Neural cell (in vitro differentiated cells): Measurements from ENCODE around the gene MADCAM1. TPM values are rescaled to one million over a fixed set of nuclear protein-coding genes. Genes with fewer than 3 reads are reported as not detected.

ENCODE experiments used
- H2AFZ ChIP-seq: fragments of 200-600, 300-800 bp; sonication (generic), shearing (Covaris generic); 2 replicates; pipeline ENCODE4 v1.6.0; 2014; ENCODE audit warnings: low read depth, mild to moderate bottlenecking, antibody characterized with exemption, low read length, moderate library complexity
- H3F3A ChIP-seq: fragments of 200-600 bp; shearing (Covaris generic); 2 replicates; pipeline ENCODE4 v1.6.1; 2016; ENCODE audit warnings: mild to moderate bottlenecking, moderate library complexity, mixed read lengths, antibody characterized with exemption, low read length; ENCODE audit not compliant: insufficient read depth, poor library complexity, severe bottlenecking
- H3K27ac ChIP-seq: fragments of 200-600, 300-800 bp; sonication (generic), shearing (Covaris generic); 2 replicates; pipeline ENCODE4 v1.5.1; 2014; ENCODE audit warnings: mild to moderate bottlenecking, low read length, moderate library complexity
- H3K27me3 ChIP-seq: fragments of 300-800, 200-600 bp; sonication (generic), shearing (Covaris generic); 2 replicates; pipeline ENCODE4 v1.6.0; 2014; ENCODE audit warnings: mild to moderate bottlenecking, low read depth, low read length, moderate library complexity; ENCODE audit not compliant: insufficient read depth
- H3K36me3 ChIP-seq: fragments of 300-800, 200-600 bp; sonication (generic), shearing (Covaris generic); 2 replicates; pipeline ENCODE4 v1.5.1; 2014; ENCODE audit warnings: mild to moderate bottlenecking, antibody characterized with exemption, low read length, moderate library complexity; ENCODE audit not compliant: insufficient read depth
- H3K4me2 ChIP-seq: fragments of 300-800, 200-600 bp; sonication (generic), shearing (Covaris generic); 2 replicates; pipeline ENCODE4 v1.6.0; 2014; ENCODE audit warnings: mild to moderate bottlenecking, low read length
- H3K4me3 ChIP-seq: fragments of 300-800, 200-600 bp; sonication (generic), shearing (Covaris generic); 2 replicates; pipeline ENCODE4 v1.5.1; 2014; ENCODE audit warnings: mild to moderate bottlenecking, low read length, moderate library complexity
- H3K79me2 ChIP-seq: fragments of 200-600 bp; shearing (Covaris generic); replicated peaks from 2 replicates; pipeline ENCODE4 v1.6.0; 2014; ENCODE audit warnings: mild to moderate bottlenecking, low read length, moderate library complexity; ENCODE audit not compliant: insufficient read depth
- H3K9ac ChIP-seq: fragments of 300-800, 200-600 bp; sonication (generic), shearing (Covaris generic); 2 replicates; pipeline ENCODE4 v1.6.1; 2016; ENCODE audit warnings: mild to moderate bottlenecking, low read length, mixed read lengths
- H3K9me2 ChIP-seq: fragments of 200-600 bp; shearing (Covaris generic); 2 replicates; pipeline ENCODE4 v1.6.1; 2016; ENCODE audit warnings: mild to moderate bottlenecking, low read length, mixed read lengths; ENCODE audit not compliant: insufficient read depth
- H3K9me3 ChIP-seq: fragments of 200-600, 300-800 bp; sonication (generic), shearing (Covaris generic); 2 replicates; pipeline ENCODE4 v1.6.1; 2016; ENCODE audit warnings: mild to moderate bottlenecking, mixed run types, low read length, moderate library complexity, mixed read lengths
- H4K20me1 ChIP-seq: fragments of 200-600 bp; shearing (Covaris generic); 2 replicates; pipeline ENCODE4 v1.6.1; 2016; ENCODE audit warnings: mild to moderate bottlenecking, mixed run types; ENCODE audit not compliant: insufficient read depth
- EP300 ChIP-seq: fragments of 450-650 bp; conservative IDR thresholded peaks from 2 replicates; pipeline ENCODE4 v1.6.1; 2014; ENCODE audit warnings: antibody characterized with exemption, mild to moderate bottlenecking, moderate library complexity; ENCODE audit not compliant: poor library complexity, severe bottlenecking
- EZH2 ChIP-seq: fragments of 200-600, 300-800 bp; shearing (Covaris generic), sonication (generic); IDR thresholded peaks from 2 replicates; pipeline ENCODE4 v1.6.1; 2014; ENCODE audit warnings: antibody characterized with exemption, low read length, borderline replicate concordance, mild to moderate bottlenecking; ENCODE audit not compliant: insufficient read depth, poor library complexity, severe bottlenecking
- MXI1 ChIP-seq: fragments of 450-650 bp; conservative IDR thresholded peaks from 2 replicates; pipeline ENCODE4 v1.6.1; 2014; ENCODE audit warnings: antibody characterized with exemption, mild to moderate bottlenecking; ENCODE audit not compliant: poor library complexity, severe bottlenecking
- POLR2AphosphoS5 ChIP-seq: IDR thresholded peaks from 2 replicates; pipeline ENCODE4 v1.6.1; 2012
- RAD21 ChIP-seq: fragments of 450-650 bp; conservative IDR thresholded peaks from 2 replicates; pipeline ENCODE4 v1.6.1; 2014; ENCODE audit warnings: antibody characterized with exemption, mild to moderate bottlenecking, moderate library complexity
- SMC3 ChIP-seq: fragments of 450-650 bp; conservative IDR thresholded peaks from 2 replicates; pipeline ENCODE4 v1.6.1; 2014; ENCODE audit warnings: antibody characterized with exemption, mild to moderate bottlenecking, moderate library complexity; ENCODE audit not compliant: poor library complexity
- TAF1 ChIP-seq: IDR thresholded peaks from 2 replicates; pipeline ENCODE4 v1.6.1; 2012; ENCODE audit warnings: low read depth
- polyA plus RNA-seq: library from polyadenylated mRNA; depleted of rRNA; stranded (reverse); fragments of >200 nt; gene quantifications from 2 replicates; pipeline ENCODE4 v1.2.3, GENCODE V29; 2014
- TF ChIP-seq, protein P1 (sequence below): fragments of 450-650 bp; IDR thresholded peaks from 2 replicates; pipeline ENCODE4 v1.5.1; 2014; ENCODE audit warnings: antibody characterized with exemption, mild to moderate bottlenecking, moderate library complexity; ENCODE audit not compliant: poor library complexity, severe bottlenecking
- TF ChIP-seq, protein P2 (sequence below): IDR thresholded peaks from 2 replicates; pipeline ENCODE4 v1.6.1; 2012; ENCODE audit warnings: borderline replicate concordance

Gene MADCAM1
- polyA plus RNA-seq, 1 donor from 2014 or later = 1.0 TPM

DNA sequence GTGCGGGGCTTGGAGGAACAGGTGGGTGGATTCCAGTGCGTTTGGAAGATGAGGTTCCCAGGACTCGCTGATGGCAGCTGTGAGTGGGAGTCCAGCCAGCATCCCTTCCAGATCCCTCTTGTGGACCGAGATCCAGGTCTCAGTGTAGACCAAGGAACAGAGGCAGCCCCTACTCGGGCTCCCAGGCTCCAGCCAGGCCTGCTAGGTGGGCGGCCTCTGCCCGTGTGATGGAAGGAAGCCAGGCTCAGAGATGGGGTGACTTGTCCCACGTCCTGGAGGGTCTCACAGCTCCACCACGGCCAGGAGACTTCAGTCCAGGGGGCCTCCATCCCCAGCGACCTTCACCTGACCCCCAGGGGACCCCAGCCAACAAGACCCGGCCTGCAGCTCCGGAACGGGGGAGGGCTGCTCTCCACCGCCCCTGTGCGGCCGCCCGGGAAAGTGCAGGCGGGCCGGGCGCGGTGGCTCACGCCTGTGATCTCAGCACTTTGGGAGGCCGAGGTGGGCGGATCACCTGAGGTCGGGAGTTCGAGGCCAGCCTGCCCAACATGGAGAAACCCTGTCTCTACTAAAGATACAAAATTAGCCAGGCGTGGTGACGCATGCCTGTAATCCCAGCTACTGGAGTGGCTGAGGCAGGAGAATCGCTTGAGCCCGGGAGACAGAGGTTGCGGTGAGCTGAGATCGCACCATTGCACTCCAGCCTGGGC, 729 bp upstream of the MADCAM1 start:
- Histone ChIP-seq H3K36me3 (no peaks in the 10 kb centered on the region), H3K9ac (no peak overlapping the region), H3K4me3 (no peak overlapping the region), H3K9me3 (no peaks in the 10 kb centered on the region), H2AFZ (no peak overlapping the region), H3K79me2 (no peaks in the 10 kb centered on the region), H3K9me2 (no peaks in the 10 kb centered on the region), H3K27ac (no peak overlapping the region), H3F3A (no peaks in the 10 kb centered on the region), H3K27me3 (peaks cover 39% of the 10 kb centered on the region), H4K20me1 (no peaks in the 10 kb centered on the region), H3K4me2 (no peak overlapping the region)
- TF ChIP-seq MXI1 (no peak), EZH2 (no peak), SMC3 (peak; percentile 49), EP300 (no peak)
- TF ChIP-seq, protein P1, sequence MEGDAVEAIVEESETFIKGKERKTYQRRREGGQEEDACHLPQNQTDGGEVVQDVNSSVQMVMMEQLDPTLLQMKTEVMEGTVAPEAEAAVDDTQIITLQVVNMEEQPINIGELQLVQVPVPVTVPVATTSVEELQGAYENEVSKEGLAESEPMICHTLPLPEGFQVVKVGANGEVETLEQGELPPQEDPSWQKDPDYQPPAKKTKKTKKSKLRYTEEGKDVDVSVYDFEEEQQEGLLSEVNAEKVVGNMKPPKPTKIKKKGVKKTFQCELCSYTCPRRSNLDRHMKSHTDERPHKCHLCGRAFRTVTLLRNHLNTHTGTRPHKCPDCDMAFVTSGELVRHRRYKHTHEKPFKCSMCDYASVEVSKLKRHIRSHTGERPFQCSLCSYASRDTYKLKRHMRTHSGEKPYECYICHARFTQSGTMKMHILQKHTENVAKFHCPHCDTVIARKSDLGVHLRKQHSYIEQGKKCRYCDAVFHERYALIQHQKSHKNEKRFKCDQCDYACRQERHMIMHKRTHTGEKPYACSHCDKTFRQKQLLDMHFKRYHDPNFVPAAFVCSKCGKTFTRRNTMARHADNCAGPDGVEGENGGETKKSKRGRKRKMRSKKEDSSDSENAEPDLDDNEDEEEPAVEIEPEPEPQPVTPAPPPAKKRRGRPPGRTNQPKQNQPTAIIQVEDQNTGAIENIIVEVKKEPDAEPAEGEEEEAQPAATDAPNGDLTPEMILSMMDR = peak; percentile 68

DNA sequence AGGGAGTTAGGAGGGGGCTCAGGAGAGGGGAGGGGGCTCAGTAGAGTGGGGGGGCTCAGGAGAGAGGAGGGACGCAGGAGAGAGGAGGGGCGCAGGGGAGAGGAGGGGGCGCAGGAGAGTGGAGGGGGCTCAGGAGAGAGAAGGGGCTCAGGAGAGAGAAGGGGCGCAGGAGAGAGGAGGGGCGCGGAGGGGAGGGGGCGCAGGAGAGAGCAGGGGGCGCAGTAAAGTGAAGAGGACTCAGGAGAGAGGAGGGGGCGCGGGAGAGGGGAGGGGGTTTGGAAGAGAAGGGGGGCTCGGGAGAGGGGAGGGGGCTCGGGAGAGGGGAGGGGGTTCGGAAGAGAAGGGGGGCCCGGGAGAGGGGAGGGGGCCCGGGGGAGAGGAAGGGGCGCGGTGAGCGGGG, 700 bp downstream of the MADCAM1 start:
- Histone ChIP-seq H3K4me2 (no peak overlapping the region), H4K20me1 (no peaks in the 10 kb centered on the region), H2AFZ (no peak overlapping the region), H3K9me2 (no peaks in the 10 kb centered on the region), H3K27ac (no peak overlapping the region), H3K9ac (no peak overlapping the region), H3K27me3 (peaks cover 39% of the 10 kb centered on the region), H3K4me3 (peak overlapping the region; percentile 47), H3F3A (no peaks in the 10 kb centered on the region), H3K9me3 (no peaks in the 10 kb centered on the region), H3K36me3 (no peaks in the 10 kb centered on the region), H3K79me2 (no peaks in the 10 kb centered on the region)
- TF ChIP-seq EP300 = no peak
- no peak for TF ChIP-seq RAD21
- TF ChIP-seq, protein P1 = no peak
- TF ChIP-seq EZH2 = no peak
- TF ChIP-seq, protein P2, sequence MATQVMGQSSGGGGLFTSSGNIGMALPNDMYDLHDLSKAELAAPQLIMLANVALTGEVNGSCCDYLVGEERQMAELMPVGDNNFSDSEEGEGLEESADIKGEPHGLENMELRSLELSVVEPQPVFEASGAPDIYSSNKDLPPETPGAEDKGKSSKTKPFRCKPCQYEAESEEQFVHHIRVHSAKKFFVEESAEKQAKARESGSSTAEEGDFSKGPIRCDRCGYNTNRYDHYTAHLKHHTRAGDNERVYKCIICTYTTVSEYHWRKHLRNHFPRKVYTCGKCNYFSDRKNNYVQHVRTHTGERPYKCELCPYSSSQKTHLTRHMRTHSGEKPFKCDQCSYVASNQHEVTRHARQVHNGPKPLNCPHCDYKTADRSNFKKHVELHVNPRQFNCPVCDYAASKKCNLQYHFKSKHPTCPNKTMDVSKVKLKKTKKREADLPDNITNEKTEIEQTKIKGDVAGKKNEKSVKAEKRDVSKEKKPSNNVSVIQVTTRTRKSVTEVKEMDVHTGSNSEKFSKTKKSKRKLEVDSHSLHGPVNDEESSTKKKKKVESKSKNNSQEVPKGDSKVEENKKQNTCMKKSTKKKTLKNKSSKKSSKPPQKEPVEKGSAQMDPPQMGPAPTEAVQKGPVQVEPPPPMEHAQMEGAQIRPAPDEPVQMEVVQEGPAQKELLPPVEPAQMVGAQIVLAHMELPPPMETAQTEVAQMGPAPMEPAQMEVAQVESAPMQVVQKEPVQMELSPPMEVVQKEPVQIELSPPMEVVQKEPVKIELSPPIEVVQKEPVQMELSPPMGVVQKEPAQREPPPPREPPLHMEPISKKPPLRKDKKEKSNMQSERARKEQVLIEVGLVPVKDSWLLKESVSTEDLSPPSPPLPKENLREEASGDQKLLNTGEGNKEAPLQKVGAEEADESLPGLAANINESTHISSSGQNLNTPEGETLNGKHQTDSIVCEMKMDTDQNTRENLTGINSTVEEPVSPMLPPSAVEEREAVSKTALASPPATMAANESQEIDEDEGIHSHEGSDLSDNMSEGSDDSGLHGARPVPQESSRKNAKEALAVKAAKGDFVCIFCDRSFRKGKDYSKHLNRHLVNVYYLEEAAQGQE = no peak
- no peak for TF ChIP-seq MXI1
- no peak for TF ChIP-seq POLR2AphosphoS5
- TF ChIP-seq TAF1 = no peak
- TF ChIP-seq SMC3 = no peak
